Gastrocnemius medialis (tissue), 4 donors: ENCODE measurements around the gene KIN. TPM values are rescaled to one million over a fixed set of nuclear protein-coding genes. Genes with fewer than 3 reads are reported as not detected.

Source experiments
- ATAC-seq, 2 donors: fragments of 150-250 bp; one replicate each; pipeline ENCODE4 v1.9.1; 2016
- DNase-seq, 2 donors: peaks; one replicate each; pipeline ENCODE4 v3.0.0-alpha.2; 2019
- H3K27ac ChIP-seq, 4 donors: fragments of 200-600 bp; sonication (generic); 1 replicate in 1 of 4; 2 replicates in 3 of 4; pipeline ENCODE4 v1.5.1; 2016 to 2018; ENCODE audit warnings: mild to moderate bottlenecking in 2 of 4, moderate library complexity in 1 of 4
- H3K27me3 ChIP-seq, 3 donors: fragments of 200-600 bp; sonication (generic) in 2 of 3; 1 replicate in 1 of 3; 2 replicates in 2 of 3; pipeline versions ENCODE4 v1.5.1 to v1.6.0; 2016 to 2019; ENCODE audit warnings: mild to moderate bottlenecking in 1 of 3, moderate library complexity in 1 of 3
- H3K36me3 ChIP-seq, 2 donors: fragments of 200-600 bp; sonication (generic) in 1 of 2; one replicate each; pipeline ENCODE4 v1.5.1; 2017 to 2018
- H3K4me1 ChIP-seq, 2 donors: fragments of 200-600 bp; sonication (generic) in 1 of 2; one replicate each; pipeline ENCODE4 v1.5.1; 2016 to 2017; ENCODE audit warnings: mild to moderate bottlenecking in 2 of 2
- H3K4me3 ChIP-seq, 4 donors: fragments of 200-600 bp; sonication (generic) in 3 of 4; 1 replicate in 1 of 4; 2 replicates in 3 of 4; pipeline ENCODE4 v1.5.1; 2016 to 2019; ENCODE audit warnings: mild to moderate bottlenecking in 2 of 4
- H3K9me3 ChIP-seq, 3 donors: fragments of 200-600 bp; sonication (generic) in 2 of 3; 1 replicate in 1 of 3; 2 replicates in 2 of 3; pipeline ENCODE4 v1.5.1; 2016 to 2019
- POLR2A ChIP-seq, 2 donors: fragments of 450-650 bp; IDR thresholded peaks; one replicate each; pipeline ENCODE4 v1.6.1; 2017; ENCODE audit warnings: antibody characterized with exemption in 2 of 2, mild to moderate bottlenecking in 2 of 2, moderate library complexity in 2 of 2
- in situ Hi-C, 4 donors: fragments of 200-750 bp; cut with MboI; loops; one replicate each; pipeline versions ENCODE4 v1.15.0 to v1.8.0; 2017; ENCODE audit warnings: low sequenced_read_pairs in 4 of 4
- intact Hi-C: fragments of 100-400 bp; cut with DNase I; formaldehyde crosslinking; loops from one replicate; pipeline ENCODE4 v1.15.1; 2023; ENCODE audit warnings: low total_unique reads
- total RNA-seq, 4 donors: library from RNA; depleted of rRNA; stranded (reverse); fragments of >200 nt; gene quantifications; one replicate each; pipeline versions ENCODE4 v1.1.0 to v1.2.3, GENCODE V29; 2016
- TF ChIP-seq, protein P1 (sequence below), 5 experiments: fragments of 450-650 bp in 3 of 5; fragments of 200-600 bp in 2 of 5; sonication (generic) in 2 of 5; IDR thresholded peaks in 4 of 5; conservative IDR thresholded peaks in 1 of 5; 1 replicate in 4 of 5; 2 replicates in 1 of 5; pipeline ENCODE4 v1.5.1; 2016 to 2019; ENCODE audit warnings: antibody characterized with exemption in 5 of 5, mild to moderate bottlenecking in 3 of 5, moderate library complexity in 3 of 5

KIN gene
- total RNA-seq, 4 donors from 2014 or later, result 1.7 to 11.4 (median 8.7) TPM

DNA sequence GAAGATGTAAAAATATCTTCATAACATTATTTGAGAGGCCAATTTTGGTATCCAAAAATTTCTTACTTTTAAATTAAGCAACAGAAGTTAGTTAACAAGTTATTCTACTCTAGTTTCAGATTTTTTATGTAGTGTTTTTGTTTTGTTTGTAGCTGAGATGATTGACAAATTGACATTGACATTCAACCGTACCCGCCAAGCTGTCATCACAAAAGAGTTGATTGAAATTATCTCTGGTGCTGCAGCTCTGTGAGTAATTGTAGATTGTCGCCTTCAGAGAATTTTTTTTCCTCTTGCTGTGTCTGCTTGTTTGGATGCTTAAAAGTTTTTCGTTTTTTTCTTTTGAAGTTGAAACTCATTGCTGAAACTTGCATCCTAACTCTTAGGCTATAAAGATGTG is 14.8 kb upstream of the KIN start:
- no peak overlapping the region for H3K27ac ChIP-seq
- in situ Hi-C loops, result no loop called here
- DNase-seq (no peak), ATAC-seq (no peak)
- peaks cover 4 to 6% of the 10 kb centered on the region in 2 donors for H3K4me1 ChIP-seq
- intact Hi-C loops, result no loop called here
- peaks cover 0 to 89% of the 10 kb centered on the region in 2 donors for H3K36me3 ChIP-seq
- H3K27me3 ChIP-seq, result no peaks in the 10 kb centered on the region
- no peaks in the 10 kb centered on the region for H3K9me3 ChIP-seq
- TF ChIP-seq POLR2A (IDR thresholded peaks at IDR 0.05), result no peak
- TF ChIP-seq, protein P1, sequence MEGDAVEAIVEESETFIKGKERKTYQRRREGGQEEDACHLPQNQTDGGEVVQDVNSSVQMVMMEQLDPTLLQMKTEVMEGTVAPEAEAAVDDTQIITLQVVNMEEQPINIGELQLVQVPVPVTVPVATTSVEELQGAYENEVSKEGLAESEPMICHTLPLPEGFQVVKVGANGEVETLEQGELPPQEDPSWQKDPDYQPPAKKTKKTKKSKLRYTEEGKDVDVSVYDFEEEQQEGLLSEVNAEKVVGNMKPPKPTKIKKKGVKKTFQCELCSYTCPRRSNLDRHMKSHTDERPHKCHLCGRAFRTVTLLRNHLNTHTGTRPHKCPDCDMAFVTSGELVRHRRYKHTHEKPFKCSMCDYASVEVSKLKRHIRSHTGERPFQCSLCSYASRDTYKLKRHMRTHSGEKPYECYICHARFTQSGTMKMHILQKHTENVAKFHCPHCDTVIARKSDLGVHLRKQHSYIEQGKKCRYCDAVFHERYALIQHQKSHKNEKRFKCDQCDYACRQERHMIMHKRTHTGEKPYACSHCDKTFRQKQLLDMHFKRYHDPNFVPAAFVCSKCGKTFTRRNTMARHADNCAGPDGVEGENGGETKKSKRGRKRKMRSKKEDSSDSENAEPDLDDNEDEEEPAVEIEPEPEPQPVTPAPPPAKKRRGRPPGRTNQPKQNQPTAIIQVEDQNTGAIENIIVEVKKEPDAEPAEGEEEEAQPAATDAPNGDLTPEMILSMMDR (IDR thresholded peaks at IDR 0.05 in 4 of 5, conservative IDR thresholded peaks at IDR 0.05 in 1 of 5), result no peak
- H3K4me3 ChIP-seq, result no peak overlapping the region

DNA sequence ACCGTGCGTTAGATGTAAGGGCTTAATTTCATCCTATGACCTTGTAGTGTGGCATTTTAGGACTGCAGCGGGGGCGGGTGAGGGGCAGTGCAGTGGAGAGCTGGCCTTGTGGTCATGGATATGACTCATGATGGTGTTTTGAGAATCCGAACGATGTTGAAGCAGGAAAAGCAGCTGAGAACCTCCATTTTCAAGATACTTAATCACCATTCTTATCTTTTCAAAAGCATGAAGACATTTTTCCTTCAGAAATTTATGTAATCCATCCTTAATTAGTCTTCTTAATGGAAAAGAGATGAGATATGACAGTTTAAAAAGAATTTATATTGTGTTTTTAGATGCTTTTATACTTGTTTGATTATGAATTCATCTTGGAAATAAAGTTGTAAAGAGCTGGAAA is 9.8 kb upstream of the KIN start:
- Histone ChIP-seq H3K27me3 (no peaks in the 10 kb centered on the region), H3K27ac (peak overlapping the region; percentile 53 to 78 (median 60)), H3K4me1 (peaks cover 48 to 53% of the 10 kb centered on the region in 2 donors), H3K9me3 (no peaks in the 10 kb centered on the region), H3K4me3 (no peak overlapping the region), H3K36me3 (peaks cover 0 to 50% of the 10 kb centered on the region in 2 donors)
- no peak for TF ChIP-seq POLR2A (IDR thresholded peaks at IDR 0.05)
- TF ChIP-seq, protein P1 (IDR thresholded peaks at IDR 0.05 in 4 of 5, conservative IDR thresholded peaks at IDR 0.05 in 1 of 5), result no peak
- in situ Hi-C loops (no loop called here), intact Hi-C loops (no loop called here)
- ATAC-seq (peak; percentile 88 to 91), DNase-seq (peak in 1 of 2 donors; percentile 72)

DNA sequence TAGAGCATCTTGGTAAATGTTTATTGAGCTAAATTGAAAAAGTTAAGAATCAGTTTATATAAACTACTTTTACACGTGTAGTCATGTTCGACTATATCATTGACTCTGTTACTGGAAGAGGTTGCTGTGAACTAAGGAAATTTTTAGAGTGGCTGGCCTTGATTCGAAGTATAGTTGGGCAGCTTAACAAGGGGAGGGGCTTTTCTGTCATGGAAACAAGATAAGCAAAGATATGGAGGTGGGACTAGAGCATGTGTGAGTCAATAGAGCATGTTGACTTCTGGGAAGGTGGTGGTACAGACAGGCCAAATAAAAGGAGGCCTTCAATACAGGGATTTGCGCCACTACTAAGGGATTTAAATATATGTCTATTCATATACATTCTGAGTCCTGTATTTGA is 7.8 kb upstream of the KIN start:
- TF ChIP-seq, protein P1 (IDR thresholded peaks at IDR 0.05 in 4 of 5, conservative IDR thresholded peaks at IDR 0.05 in 1 of 5), result no peak
- TF ChIP-seq POLR2A (IDR thresholded peaks at IDR 0.05), result no peak
- ATAC-seq, result no peak

DNA sequence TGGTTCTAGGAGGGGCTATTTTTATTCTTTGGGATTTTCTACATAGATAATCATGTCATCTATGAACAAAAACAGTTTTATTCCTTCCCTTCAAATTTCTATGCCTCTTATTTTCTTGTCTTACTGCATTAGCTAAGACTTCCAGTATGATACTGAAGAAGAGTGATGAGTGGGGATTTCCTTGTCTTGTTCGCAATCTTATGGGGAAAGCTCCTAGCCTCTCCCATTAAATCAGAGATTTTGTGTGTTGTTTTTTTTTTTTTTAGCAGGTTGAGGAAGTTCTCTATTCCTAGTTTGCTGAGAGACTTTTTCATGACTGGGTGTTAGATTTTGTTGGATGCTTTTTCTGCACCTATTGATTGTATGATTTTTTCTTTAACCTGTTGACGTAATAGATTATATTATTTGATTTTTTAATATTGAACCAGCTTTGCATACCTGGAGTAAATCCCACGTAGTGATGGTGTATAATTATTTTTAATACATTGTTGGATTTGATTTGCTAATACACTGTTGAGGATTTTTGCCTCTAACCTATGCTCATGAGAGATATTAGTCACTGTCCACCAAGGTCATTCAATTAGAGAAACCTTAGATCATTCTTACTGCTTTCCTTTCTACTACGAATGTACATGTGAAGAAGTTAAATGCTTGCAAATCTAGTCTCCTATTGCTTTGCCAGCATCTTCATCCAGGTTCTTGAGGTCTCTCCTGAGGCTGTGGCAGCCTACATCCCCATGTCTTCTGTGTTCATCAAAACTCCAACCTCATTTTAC is 6.6 kb upstream of the KIN start:
- Histone ChIP-seq H3K27ac (peak overlapping the region; percentile 39 to 93 (median 42)), H3K27me3 (no peaks in the 10 kb centered on the region), H3K4me1 (peaks cover 74 to 78% of the 10 kb centered on the region in 2 donors), H3K4me3 (no peak overlapping the region), H3K9me3 (no peaks in the 10 kb centered on the region), H3K36me3 (peaks cover 0 to 21% of the 10 kb centered on the region in 2 donors)
- ATAC-seq (no peak), DNase-seq (no peak)
- intact Hi-C loops (no loop called here), in situ Hi-C loops (no loop called here)
- TF ChIP-seq, protein P1 (IDR thresholded peaks at IDR 0.05 in 4 of 5, conservative IDR thresholded peaks at IDR 0.05 in 1 of 5), result no peak
- TF ChIP-seq POLR2A (IDR thresholded peaks at IDR 0.05), result no peak

More for the DNA sequence above, 7.8 kb upstream of the KIN start:
- no peaks in the 10 kb centered on the region for H3K27me3 ChIP-seq
- H3K4me1 ChIP-seq, result peaks cover 62 to 67% of the 10 kb centered on the region in 2 donors
- H3K27ac ChIP-seq, result peak overlapping the region; percentile 39 to 93 (median 42)
- no peaks in the 10 kb centered on the region for H3K9me3 ChIP-seq
- in situ Hi-C loops (no loop called here), intact Hi-C loops (no loop called here)
- H3K36me3 ChIP-seq, result peaks cover 0 to 30% of the 10 kb centered on the region in 2 donors
- DNase-seq, result no peak
- no peak overlapping the region for H3K4me3 ChIP-seq
